HL-60 (cell line): ENCODE data around the gene APOC1.

Source experiments
- DNase-seq, 2 experiments: peaks; one replicate each; pipeline ENCODE4 v3.0.0-alpha.2; 2010 to 2020; ENCODE audit warnings: low read depth in 1 of 2, low spot score in 1 of 2
- H3K27ac ChIP-seq: fragments of 250-450 bp; sonication (Bioruptor Pico); replicated peaks from 2 replicates; pipeline ENCODE4 v1.5.1; 2020; ENCODE audit warnings: mild to moderate bottlenecking, moderate library complexity
- H3K27me3 ChIP-seq: fragments of 250-450 bp; sonication (Bioruptor Pico); 2 replicates; pipeline ENCODE4 v1.5.1; 2021; ENCODE audit warnings: mild to moderate bottlenecking, moderate library complexity; ENCODE audit not compliant: insufficient read depth, poor library complexity, severe bottlenecking
- H3K4me3 ChIP-seq: replicated peaks from 2 replicates; pipeline ENCODE4 v1.5.1; 2011; ENCODE audit warnings: mild to moderate bottlenecking, control low read depth, low read length; ENCODE audit not compliant: insufficient read depth
- CTCF ChIP-seq: IDR thresholded peaks from one replicate; pipeline ENCODE4 v1.5.1; 2011; ENCODE audit warnings: low read length, control low read depth, inconsistent platforms; ENCODE audit not compliant: insufficient read depth
- GABPA ChIP-seq: IDR thresholded peaks from 2 replicates; pipeline ENCODE4 v1.6.1; 2012; ENCODE audit warnings: low read depth
- POLR2AphosphoS5 ChIP-seq: IDR thresholded peaks from 2 replicates; pipeline ENCODE4 v1.6.1; 2012; ENCODE audit warnings: low read depth
- REST ChIP-seq: IDR thresholded peaks from 2 replicates; pipeline ENCODE4 v1.6.1; 2012; ENCODE audit warnings: low read depth; ENCODE audit not compliant: insufficient replicate concordance
- SPI1 ChIP-seq: IDR thresholded peaks from 2 replicates; pipeline ENCODE4 v1.6.1; 2012; ENCODE audit warnings: low read depth, mild to moderate bottlenecking, borderline replicate concordance

APOC1 gene

GRCh38 chr19:44869733-44870470, 44.5 kb upstream of the APOC1 start:
- DNase-seq, result peak; percentile 75 to 80
- H3K27ac ChIP-seq, result peak overlapping the region; percentile 65
- H3K4me3 ChIP-seq, result no peak overlapping the region
- TF ChIP-seq POLR2AphosphoS5 (no peak), SPI1 (peak; percentile 57; the same call in 1 of the 2 replicates), REST (no peak), CTCF (no peak), GABPA (no peak)
- no peaks in the 10 kb centered on the region for H3K27me3 ChIP-seq

GRCh38 chr19:44871809-44872208, 42.6 kb upstream of the APOC1 start:
- no peak for TF ChIP-seq POLR2AphosphoS5
- TF ChIP-seq REST, result no peak
- no peak for TF ChIP-seq CTCF
- no peak for TF ChIP-seq GABPA
- no peak for TF ChIP-seq SPI1
- DNase-seq, result no peak
- no peak overlapping the region for H3K27ac ChIP-seq
- no peak overlapping the region for H3K4me3 ChIP-seq
- H3K27me3 ChIP-seq, result no peaks in the 10 kb centered on the region

- no peak overlapping the region for H3K4me3 ChIP-seq
- no peak overlapping the region for H3K27ac ChIP-seq
- TF ChIP-seq REST, result no peak
- TF ChIP-seq GABPA, result no peak
- TF ChIP-seq POLR2AphosphoS5, result no peak
- no peak for TF ChIP-seq CTCF
- no peak for TF ChIP-seq SPI1
- DNase-seq, result no peak
- H3K27me3 ChIP-seq, result no peaks in the 10 kb centered on the region
Observed at GRCh38 chr19:44872661-44873060, 41.7 kb upstream of the APOC1 start.
